Measurements from ENCODE around the gene LRRC18.

LRRC18 gene

DNA sequence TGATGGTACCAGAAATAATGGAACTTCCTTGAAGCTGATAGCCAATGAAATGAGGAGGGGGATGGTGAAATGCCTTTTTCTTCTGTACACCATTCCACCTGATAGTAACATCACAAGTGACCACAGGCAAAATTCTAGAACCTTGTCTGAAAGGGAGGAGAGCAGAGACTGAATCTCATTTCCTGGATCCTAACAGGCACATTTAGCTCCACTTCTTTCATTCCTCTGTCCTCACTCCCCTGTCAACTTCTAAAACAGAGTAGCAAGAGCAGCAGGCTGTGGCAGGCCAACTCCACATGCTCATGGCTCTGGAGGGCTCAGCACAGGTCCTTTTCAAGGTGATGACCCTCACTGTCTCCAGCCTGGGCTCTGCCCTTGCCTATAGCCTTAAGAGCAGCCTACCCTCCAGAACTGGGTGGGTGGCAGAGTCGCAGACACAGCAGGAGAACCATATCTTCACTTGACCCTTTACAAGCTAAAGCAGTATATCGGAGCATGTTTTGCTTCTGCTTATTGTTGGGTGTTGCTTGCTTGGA lies at the start of gene LRRC18:
LRRC18 (minus strand) TSS at position 51 of the 536 bp plus-strand sequence. CDS start 25,685 bp downstream, outside the sequence.
- no peak for DNase-seq

DNA sequence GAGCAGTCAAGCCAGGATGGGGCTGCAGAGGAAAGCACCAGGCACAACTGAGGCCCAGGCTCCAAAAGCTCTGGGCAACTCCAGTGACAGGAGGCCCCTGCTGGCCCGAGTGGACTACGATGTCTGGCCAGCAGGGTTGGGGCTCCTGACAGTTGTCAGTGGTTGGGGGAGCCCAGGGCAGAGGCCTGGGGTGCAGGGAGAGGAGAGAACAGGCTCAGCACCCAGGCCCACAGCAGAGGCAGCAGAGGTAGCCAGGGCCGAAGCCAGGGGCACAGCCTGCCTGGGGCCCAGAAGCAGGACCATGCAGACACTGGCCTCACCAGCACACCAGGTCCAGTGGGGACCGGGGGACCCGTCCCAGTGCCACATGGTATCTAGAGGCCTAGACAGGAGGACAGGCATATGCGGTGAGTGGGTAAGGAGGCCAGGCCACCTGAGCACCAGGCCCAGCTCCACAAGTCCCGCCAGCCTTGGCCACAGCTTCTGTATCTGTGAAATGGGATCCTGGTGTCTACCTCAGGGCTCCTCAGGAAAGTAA lies 46.0 kb upstream of the LRRC18 start:
- DNase-seq: no peak

DNA sequence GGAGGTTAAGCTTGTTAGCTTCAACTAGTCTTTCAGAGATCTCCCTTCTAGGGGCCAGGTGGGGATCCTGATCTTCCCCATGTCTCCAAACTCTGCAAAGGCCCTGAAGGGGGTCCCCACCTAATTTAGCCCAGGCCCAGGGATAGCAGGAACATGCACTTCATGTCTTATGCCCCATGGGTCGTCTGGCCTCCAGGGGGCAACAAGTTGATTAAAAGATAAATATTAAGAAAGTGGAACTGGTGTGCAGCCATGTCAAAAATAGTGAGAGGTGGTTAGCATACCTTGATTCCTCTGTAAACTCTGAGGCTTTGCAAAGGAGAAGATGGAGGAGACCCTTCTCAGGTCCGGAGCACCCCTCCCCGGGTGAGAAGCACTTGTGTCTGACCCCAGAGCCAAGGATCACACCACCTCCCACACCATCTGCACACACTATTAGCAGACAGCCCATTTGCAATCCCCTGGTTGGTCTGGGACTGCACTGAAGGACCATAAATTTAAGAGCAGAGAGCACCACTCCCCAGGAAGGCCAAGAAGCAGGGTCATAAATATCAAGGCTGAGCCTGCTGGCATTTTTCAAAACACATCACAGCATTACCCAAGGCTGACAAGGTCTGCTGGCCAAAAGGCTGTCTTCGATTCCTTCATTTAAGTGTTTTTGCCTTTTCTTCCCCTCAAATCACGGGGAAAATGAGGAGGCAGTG lies 44.2 kb upstream of the LRRC18 start:
- DNase-seq: no peak

DNA sequence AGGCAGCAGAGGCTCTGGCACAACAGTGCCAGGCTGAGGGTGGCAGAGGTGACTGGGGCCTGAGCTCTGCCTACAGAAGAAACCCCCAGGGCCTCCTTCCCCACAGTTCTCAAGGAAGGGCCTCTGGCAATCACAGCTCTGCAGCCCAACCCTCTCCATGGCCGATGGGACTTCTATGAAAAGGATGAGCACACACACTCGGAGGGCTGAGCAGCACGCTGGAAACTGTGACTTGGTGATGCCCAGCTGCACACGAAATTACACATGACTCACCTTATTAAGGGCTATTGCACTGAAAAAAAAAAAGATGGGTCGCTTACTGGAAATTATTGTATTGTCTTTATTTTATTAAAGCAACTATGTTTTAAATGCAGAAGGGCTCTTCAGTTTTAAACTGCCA lies 42.9 kb upstream of the LRRC18 start:
- DNase-seq: no peak

DNA sequence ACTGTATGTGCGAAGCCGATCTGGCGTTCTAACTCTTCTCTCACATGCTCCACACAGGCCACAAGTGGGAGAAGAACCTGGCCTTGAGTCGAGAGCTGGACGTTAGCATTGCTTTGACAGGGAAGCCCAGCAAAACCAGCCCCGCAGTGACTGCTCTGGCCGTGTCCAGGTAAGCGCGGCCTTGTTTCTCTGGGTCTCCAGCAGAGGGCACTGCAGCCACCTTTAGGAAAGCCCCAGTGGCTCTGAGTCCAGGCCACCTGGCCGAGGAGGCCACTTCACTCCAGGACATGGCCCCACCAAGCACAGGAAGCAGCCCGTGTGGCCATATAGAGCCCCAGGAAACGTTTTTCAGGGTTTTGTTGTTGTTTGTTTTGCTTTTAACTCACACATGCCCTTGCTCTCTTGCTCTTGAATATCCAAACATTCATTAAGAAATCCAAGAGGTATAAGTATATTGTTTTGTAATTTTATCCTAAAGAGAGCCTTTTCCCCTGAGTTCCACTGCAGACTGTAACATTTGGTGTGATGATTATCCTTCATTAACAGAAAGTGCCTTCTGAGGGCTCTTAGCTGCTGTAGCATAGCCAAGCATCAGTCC lies 41.8 kb upstream of the LRRC18 start:
- DNase-seq: peak; percentile 58 to 68

DNA sequence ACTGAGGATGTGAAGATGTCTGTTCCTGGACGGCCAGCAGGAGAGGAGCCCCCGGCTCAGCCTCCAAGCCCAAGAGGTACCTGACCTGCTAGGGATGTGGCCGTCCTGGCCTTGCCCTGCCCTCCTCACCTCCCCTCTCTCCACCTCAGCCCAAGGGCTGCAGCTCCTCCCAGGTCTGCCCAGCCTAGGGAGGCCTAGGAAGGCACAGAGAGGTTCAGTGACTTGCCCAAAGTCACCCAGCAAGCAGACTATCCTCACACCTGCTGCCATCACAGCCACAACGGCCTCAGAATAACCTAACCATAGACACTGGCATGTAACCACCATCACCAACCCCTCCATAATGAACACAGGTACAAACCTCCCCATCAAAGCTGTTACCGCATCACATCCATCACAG lies 38.7 kb upstream of the LRRC18 start:
- no peak for DNase-seq

DNA sequence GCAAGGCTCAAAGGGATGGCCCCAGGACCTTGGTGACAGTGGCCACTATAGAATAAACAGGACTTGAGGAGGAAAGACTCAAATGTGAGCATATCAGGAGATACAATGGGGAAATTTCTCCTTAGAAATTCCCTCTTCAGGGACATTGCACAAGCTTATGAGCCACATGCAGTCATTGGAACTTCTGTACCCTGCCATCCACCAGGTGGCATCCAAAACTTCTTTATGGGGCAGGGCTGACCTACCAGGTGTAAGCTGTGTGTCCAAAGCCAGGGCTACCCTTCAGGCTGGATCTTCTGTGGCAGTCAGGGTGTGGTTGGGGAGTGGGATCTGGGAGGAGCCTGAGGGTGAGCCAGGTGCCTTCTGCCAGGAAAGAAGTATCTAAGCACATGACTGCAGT lies 36.6 kb upstream of the LRRC18 start:
- DNase-seq: peak in 1 of 2 experiments; percentile 21

DNA sequence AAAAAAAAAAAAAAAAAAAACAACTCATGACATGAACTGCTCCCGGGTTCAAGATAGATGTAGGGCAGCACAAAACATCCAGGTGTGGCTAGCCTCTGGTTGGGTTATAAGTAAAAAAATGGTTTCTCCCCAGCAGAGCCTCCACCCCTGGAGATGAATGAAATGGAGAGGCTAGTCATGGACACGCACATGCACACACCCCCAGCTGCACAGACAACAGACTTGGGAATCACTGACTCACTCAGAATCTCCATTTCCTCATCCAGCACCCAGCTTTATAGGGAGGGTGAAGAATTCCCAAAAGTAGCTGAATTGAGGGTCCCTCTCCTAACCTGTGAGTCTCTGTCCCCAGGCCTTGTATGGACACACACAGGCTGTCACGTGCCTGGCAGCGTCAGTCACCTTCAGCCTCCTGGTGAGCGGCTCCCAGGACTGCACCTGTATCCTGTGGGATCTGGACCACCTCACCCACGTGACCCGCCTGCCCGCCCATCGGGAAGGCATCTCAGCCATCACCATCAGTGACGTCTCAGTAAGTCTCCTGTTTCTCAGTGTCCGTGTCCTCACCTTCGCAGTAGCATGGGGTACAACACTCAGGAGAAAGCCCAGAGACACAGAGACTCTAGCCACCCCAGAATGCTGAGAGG lies 35.0 kb upstream of the LRRC18 start:
- no peak for DNase-seq

DNA sequence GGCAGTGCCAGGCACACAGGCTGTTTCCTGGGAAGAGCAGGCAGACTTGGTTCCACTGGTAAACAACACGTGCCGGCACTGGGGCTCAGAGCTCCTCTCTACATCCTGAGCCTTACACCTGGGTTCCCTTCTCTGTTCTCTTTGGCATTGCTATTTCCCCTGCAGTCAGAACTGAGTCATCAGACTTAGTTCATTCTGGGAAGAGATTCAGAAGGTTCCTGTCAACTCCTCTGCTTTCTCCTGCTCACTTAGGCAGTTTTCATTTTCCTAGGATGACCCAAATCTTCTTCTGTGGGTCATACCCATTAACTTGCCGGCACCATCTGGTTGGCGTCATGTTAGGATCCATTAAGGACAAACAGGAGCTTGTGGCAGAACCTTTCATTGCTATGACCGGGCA lies 33.4 kb upstream of the LRRC18 start:
- no peak for DNase-seq

DNA sequence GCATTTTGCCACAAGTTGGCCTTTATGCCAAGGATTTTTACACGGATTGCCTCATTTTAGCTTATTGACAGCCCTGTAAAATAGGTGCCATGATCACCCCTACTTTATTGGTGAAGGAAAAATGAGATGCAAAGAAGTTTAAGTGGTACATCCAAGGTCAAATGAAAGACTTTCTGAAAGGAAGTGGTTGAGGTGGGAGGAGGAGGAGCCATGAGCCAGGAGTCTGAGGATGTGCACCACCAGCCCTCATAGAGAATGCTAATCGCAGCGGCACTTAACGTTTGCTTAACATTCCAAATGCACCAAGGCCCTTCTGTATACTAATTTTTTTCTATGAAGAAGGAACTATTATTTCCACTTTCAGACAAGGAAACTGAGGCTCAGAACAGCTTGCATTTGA lies 31.0 kb upstream of the LRRC18 start:
- no peak for DNase-seq

DNA sequence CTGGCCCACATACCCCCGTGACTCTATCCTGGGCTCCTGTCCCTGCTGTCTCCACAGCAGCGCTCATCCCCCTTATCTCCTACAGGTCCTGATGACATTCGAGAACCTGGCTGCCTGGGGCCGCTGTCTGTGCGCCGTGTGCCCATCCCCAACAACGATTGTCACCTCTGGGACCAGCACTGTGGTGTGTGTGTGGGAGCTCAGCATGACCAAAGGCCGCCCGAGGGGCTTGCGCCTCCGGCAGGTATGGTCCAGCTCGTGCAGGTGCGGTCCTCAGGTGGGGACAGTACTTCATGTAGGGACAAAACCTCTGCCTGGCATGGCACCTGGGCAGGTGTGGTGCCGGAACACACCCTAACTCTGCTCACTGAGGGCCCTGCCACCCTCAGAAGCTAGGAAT lies 30.4 kb upstream of the LRRC18 start:
- no peak for DNase-seq

DNA sequence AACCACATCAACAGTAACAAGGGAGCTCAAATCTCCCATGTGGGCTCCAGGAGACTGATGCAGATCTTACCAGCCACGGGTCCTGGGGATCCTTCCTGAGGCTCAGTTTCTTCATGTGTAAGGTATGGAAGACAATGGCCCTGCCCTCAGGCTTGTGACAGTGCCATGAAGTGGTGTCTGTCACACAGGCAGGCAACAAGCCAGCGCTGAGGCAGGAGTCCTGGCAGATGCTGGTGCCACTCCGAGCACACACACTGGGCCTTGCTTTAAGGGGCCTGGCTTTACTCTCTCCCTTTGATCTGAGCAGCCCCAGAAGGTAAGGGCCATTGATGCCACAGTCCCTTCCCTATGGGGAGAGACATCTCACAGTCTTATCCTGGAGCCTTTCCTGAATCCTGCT lies 28.4 kb upstream of the LRRC18 start:
- DNase-seq: no peak

DNA sequence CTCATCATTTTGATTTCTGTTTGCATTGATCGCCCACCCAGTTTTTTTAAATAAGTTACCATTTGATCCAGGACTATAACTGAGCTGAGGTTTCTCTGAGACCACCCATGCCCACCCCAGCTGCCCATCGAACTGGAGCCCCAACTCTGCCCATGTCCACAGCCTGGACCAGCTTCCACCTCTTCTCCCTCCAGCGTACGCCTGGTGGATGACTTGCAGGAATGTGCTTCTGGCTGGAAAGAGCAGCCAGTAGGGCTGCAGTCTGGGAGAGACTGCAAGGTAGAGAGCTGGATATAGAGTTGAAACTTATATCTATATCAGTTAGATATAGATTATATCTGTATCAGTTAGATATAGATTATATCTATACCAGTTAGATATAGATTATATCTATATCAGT lies 25.8 kb upstream of the LRRC18 start:
- DNase-seq: no peak

DNA sequence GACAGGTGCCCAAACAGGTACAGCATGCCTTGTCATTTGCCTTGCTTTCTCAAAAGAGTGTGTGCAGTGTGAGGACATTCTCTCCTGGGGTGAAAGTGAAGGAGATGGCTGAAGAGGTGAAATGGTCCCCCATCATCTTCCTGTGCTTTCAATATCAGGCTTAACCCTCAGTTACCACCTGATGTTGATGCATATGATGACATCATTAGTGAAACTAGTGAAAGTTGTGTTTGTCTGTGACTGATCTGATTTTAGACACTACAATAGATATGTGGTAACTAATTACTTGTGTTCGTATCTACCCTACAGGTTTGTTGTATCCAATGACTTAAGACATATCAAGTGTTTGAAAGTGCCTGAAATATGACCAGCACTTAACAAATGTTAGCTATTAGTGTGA lies 24.4 kb upstream of the LRRC18 start:
- no peak for DNase-seq

DNA sequence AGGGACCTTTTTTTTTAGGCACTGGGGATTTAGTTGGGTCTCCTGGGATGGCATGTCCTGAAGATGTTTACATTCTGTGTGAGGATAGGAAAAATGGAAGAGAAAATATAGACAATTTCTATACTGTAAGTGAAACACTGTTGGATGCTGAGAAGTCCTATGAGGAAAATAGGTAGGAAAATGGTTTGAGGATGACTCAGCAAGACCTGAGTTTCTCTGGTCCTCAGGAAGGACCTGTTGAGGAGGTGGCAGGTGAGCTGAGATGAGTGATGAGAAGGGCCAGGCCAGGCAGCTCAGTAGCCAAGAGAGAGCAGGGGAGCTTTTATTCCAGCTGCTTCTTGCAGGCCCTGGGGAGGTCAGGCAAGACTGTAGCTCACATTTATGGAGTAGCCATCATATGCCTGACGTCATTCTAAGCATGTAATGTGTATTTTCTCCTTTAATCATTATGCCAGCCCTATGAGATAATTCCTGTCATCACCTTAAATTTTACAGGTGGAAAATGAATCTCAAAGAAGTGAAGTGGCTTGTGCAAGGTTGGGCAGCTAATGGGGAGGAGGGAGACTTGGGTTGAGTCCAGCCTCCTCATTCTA lies 19.1 kb upstream of the LRRC18 start:
- no peak for DNase-seq

DNA sequence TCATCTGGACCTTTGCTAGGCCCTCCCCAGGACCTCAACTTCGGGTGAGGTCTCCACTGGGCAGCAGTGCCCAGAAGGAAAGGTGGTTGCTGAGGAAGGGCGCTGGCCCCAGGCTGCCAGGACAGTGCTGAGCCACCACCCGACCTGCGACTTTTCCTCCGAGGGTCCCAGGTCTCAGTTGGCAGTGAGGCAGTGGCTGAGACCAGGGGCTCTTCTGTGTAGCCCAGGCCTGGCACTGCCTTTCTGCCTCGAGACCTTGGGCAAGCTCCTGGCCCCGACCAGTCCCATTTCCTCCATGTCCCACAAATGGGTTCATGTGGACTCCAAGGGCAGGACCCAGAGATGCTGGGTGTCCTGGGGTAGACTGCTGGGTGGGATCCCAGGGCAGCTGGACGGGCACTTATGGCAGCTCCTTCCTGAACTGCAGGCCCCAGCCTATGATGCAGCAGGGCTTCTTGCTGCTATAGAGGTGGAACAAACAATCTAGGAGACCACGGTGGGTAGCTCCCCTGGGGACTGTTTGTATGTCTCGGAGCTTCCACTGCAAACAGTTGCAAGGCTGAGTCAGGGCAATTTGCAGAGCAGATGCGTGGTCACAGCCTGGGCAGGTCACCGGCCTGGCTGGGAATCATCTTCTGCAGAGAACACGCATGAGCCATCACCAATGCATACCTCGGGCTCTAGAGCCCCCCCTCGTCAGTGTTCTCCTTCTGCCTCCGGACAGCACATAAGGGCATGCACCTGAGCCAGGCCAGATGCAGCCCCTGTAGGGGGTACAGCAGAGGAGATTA lies 17.9 kb upstream of the LRRC18 start:
- no peak for DNase-seq

DNA sequence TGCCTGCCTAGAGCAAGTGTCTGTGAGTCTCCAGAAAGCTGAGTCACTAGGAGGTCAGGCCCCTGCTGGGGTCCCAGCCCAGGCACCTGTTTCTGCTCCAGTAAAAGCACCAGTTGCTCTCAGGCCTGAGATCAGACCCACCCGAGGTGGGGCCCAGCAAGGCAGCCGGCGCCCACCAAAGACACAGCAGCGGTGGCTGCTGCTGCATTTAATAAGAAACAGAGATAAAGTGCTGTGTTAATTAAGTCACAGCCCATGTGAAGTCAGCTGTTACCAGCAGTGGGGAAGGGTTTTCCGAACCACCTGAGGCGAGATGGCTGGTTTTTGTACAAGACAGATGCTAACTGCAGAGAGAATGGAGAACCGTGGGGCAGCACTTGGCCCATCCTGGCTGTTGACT lies 12.1 kb upstream of the LRRC18 start:
- no peak for DNase-seq

DNA sequence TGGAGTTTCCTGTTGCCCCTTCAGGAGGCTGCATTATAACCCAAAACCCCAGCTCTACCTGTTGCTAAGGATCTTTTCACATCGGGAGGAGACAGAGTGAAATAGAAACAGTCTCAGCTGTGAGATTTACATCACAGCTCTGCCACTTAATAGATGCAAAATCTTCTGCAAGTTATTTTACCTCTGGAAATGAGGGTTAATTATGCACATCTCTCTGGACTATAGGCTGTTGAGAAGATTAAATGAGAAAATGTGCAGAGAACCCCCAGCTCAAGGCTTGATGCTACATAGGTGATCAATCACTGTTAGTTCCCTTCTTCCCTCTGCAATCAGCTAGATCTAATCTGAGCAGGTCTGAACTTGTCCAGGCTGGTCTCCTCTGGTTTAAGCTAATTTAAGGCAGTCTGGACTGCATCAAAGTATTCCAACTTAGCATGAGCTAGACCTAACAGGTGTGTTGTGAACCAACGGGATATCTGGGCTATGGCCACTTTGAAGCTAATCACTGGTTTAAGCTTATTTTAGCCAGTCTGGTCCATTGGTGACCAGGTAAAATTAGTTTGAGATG lies 8.9 kb upstream of the LRRC18 start:
- DNase-seq: no peak

DNA sequence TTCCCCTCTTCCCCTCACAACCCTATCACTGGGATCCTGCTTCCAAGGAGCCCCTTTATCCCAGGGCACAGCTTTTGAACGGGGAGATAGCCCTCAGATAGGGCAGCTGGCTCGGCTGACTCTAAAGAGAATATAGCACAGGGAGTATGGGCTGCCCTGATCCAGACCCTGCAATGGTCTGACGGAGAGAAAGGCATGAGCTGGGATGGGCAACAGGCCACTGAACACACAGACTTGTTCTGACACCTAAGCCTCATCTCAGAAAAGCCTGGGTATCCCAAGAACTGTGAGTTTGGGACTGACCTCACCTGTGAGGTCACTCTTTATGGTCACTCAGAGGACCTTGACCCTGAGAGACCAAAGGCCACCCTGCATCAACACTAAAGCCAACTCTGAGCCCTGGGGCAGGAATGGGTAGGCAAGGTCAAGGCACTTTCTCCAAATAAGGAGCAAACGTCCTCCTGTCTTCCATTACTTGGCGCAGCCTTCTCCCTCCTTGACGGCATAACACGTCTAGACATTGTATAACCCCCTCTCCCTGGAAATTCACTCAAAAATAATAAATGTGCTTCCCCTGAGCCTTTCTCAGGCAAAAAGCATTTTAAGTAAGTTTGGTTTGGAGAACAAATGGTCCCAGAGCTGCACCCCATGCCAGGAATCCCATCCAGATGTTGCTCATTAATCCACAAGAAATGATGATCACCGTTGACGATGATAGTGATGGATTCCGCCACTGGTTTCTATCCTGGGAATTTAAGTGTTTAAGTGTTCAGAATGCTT lies 8.2 kb upstream of the LRRC18 start:
- DNase-seq: no peak

DNA sequence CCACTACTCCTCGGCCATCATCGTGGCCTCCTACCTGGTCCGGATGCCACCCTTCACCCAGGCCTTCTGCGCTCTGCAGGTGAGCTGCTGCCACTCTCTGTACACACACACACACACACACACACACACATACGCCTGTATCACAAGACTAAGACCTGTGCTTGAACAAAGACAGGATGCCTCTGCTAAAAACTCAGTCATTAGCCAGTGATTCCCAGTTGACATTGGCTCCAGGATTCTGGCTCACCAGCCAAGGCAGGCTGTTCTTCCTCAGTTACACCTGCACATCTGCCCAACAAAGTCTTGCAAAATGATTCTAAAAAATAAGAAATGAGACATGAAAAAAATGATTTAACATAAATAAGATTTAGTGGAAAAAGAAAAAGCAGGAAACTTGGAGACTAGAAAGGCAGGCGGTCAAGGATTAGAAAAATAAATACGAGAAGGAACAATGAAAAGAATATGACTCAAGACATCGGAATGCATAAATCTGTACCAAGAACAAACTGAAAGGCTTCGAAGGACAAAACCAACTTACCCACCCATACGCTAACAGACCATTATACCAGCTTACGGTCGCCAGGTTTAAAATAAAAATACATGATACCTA lies 7.4 kb upstream of the LRRC18 start:
- DNase-seq: no peak

DNA sequence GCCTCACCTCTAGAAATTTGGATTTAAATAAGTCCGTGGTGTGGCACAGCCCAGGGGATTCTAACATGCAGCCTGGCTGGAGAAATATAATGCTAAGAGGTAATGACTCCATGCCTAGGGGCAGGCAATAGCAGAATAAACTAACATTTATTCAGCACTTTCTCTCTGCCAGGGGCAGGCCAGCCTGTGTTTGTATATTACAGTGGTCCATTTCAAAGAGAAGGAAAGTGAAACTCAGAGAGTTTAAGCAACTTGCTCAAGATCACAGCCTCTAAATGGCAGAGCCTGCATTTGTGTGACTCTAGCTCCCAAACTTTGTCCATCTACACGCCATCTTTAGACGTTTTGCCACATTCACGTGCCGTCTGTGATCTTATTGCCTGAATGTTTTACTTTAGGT lies 6.7 kb upstream of the LRRC18 start:
- DNase-seq: no peak

Data from activated T-cell treated with anti-CD3 and anti-CD28 coated beads, Interleukin-2, amount 50 U/mL, for 48 hours (primary cell).